Measurements from ENCODE around the gene KLHL42. TPM values are rescaled to one million over a fixed set of nuclear protein-coding genes. Genes with fewer than 3 reads are reported as not detected.
"Not testable (repeated sequence)": the region's sequence is repeated elsewhere in the genome, so short reads cannot be mapped to it uniquely, and the experiment has no call there.

KLHL42 gene
- total and polyA plus RNA-seq, 7 donors, result 0.94 to 4.6 (median 2.8) TPM

GRCh38 chr12:27844366-27845090, 64.5 kb downstream of the KLHL42 start:
- intact Hi-C loops (cut with DNase I), result no loop called here

DNA sequence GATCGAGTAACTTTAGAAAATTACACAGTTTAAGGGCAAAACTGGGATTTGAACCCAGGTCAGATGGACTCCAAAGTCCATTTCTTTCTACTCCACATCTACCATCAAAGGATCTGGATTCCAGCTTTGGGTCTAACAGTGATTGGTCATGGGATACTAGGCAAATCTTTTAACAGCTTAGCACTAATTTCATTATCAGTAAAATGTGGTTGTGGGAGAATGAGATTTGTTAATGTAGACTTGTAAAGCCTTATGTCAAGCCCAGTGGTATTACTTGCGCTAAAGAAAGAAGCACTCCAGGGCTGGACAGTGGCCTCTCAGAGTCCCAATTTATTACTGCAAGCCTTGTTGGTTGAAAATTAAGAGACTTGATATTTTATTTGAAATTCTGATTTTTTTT, 65.2 kb downstream of the KLHL42 start:
- no peak for TF ChIP-seq CTCF (IDR thresholded peaks at IDR 0.05)
- Histone ChIP-seq H3K4me3 (no peak overlapping the region), H3K4me1 (no peaks in the 10 kb centered on the region), H3K27ac (no peak overlapping the region), H3K36me3 (ENCODE audit: insufficient read depth in 1 of 2, low read depth in 1 of 2) (no peaks in the 10 kb centered on the region), H3K9me3 (no peaks in the 10 kb centered on the region), H3K27me3 (ENCODE audit: insufficient read depth in 3 of 3, low read length in 2 of 3) (no peaks in the 10 kb centered on the region)
- DNase-seq (no peak), ATAC-seq (no peak)
- intact Hi-C loops (cut with DNase I), result no loop called here
- WGBS, 3 donors, result 91 to 98% (median 95%) methylated on average over 2 of the region's 2 CpGs

More at GRCh38 chr12:27844366-27845090, 64.5 kb downstream of the KLHL42 start:
- H3K27ac ChIP-seq, result no peak overlapping the region
- no peaks in the 10 kb centered on the region for H3K9me3 ChIP-seq
- 28 to 46% (median 35%) methylated on average over 15 of the region's 15 CpGs for WGBS, 3 donors
- DNase-seq (no peak), ATAC-seq (no peak)
- no peaks in the 10 kb centered on the region for H3K4me1 ChIP-seq
- no peak for TF ChIP-seq CTCF (IDR thresholded peaks at IDR 0.05)
- H3K27me3 ChIP-seq (ENCODE audit: insufficient read depth in 3 of 3, low read length in 2 of 3), result no peaks in the 10 kb centered on the region
- no peaks in the 10 kb centered on the region for H3K36me3 ChIP-seq (ENCODE audit: insufficient read depth in 1 of 2, low read depth in 1 of 2)
- no peak overlapping the region for H3K4me3 ChIP-seq

- H3K27me3 ChIP-seq (ENCODE audit: insufficient read depth in 3 of 3, low read length in 2 of 3); ATAC-seq; H3K4me3 ChIP-seq; H3K27ac ChIP-seq; H3K36me3 ChIP-seq (ENCODE audit: insufficient read depth in 1 of 2, low read depth in 1 of 2); H3K9me3 ChIP-seq; H3K4me1 ChIP-seq; DNase-seq; intact Hi-C loops (cut with DNase I): not testable (repeated sequence)
- WGBS, 3 donors, result 93 to 97% (median 94%) methylated on average over 3 of the region's 3 CpGs
Observed at GRCh38 chr12:27845706-27846105, 65.7 kb downstream of the KLHL42 start.

DNA sequence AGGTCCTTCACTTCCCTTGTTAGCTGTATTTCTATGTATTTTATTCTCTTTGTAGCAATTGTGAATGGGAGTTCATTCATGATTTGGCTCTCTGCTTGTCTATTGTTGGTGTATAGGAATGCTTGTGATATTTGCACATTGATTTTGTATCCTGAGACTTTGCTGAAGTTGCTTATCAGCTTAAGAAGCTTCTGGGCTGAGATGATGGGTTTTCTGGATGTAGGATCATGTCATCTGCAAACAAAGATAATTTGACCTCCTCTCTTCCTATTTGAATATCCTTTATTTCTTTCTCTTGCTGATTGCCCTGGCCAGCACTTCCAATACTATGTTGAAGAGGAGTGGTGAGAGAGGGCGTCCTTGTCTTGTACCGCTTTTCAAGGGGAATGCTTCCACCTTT, 67.3 kb downstream of the KLHL42 start:
- H3K9me3 ChIP-seq; H3K27ac ChIP-seq; H3K4me3 ChIP-seq; H3K36me3 ChIP-seq (ENCODE audit: insufficient read depth in 1 of 2, low read depth in 1 of 2); H3K27me3 ChIP-seq (ENCODE audit: insufficient read depth in 3 of 3, low read length in 2 of 3); DNase-seq; H3K4me1 ChIP-seq; ATAC-seq; intact Hi-C loops (cut with DNase I): not testable (repeated sequence)
- whole genome bisulfite sequencing, 3 donors, result 95 to 98% (median 98%) methylated on average over 2 of the region's 2 CpGs

GRCh38 chr12:27851311-27851710, 71.3 kb downstream of the KLHL42 start:
- H3K4me3 ChIP-seq, result no peak overlapping the region
- H3K36me3 ChIP-seq (ENCODE audit: insufficient read depth in 1 of 2, low read depth in 1 of 2), result no peaks in the 10 kb centered on the region
- DNase-seq (no peak), ATAC-seq (no peak)
- TF ChIP-seq CTCF (IDR thresholded peaks at IDR 0.05), result no peak
- H3K27me3 ChIP-seq (ENCODE audit: insufficient read depth in 3 of 3, low read length in 2 of 3), result no peaks in the 10 kb centered on the region
- intact Hi-C loops (cut with DNase I), result no loop called here
- no peaks in the 10 kb centered on the region for H3K9me3 ChIP-seq
- no peaks in the 10 kb centered on the region for H3K4me1 ChIP-seq
- no peak overlapping the region for H3K27ac ChIP-seq

- ATAC-seq (no peak), DNase-seq (no peak)
- Histone ChIP-seq H3K4me3 (no peak overlapping the region), H3K27ac (no peak overlapping the region), H3K9me3 (no peaks in the 10 kb centered on the region), H3K36me3 (ENCODE audit: insufficient read depth in 1 of 2, low read depth in 1 of 2) (no peaks in the 10 kb centered on the region), H3K27me3 (ENCODE audit: insufficient read depth in 3 of 3, low read length in 2 of 3) (no peaks in the 10 kb centered on the region), H3K4me1 (no peaks in the 10 kb centered on the region)
- intact Hi-C loops (cut with DNase I), result no loop called here
- no peak for TF ChIP-seq CTCF (IDR thresholded peaks at IDR 0.05)
Observed at GRCh38 chr12:27852117-27852516, 72.1 kb downstream of the KLHL42 start.

Data from psoas muscle (tissue), 8 donors.